Measurements from ENCODE around the gene PAM16.

Gene PAM16

GRCh38 chr16:4332623-4333307 lies 18.4 kb downstream of the PAM16 start:
- DNase-seq, result no peak

GRCh38 chr16:4332083-4332482 lies 19.0 kb downstream of the PAM16 start:
- DNase-seq, result no peak

GRCh38 chr16:4330277-4330874 lies 20.7 kb downstream of the PAM16 start:
- no peak for DNase-seq

- no peak for DNase-seq
Measured at GRCh38 chr16:4328782-4329775, 22.0 kb downstream of the PAM16 start.

GRCh38 chr16:4328046-4328781 lies 22.9 kb downstream of the PAM16 start:
- DNase-seq, result no peak

- DNase-seq, result no peak
Measured at GRCh38 chr16:4327386-4328045, 23.6 kb downstream of the PAM16 start.

- DNase-seq, result no peak
Measured at GRCh38 chr16:4325253-4325758, 25.8 kb downstream of the PAM16 start.

- DNase-seq, result no peak
Measured at GRCh38 chr16:4324492-4325252, 26.4 kb downstream of the PAM16 start.

GRCh38 chr16:4323845-4324488 lies 27.2 kb downstream of the PAM16 start:
- DNase-seq, result no peak

- no peak for DNase-seq
Measured at GRCh38 chr16:4323071-4323844, 27.9 kb downstream of the PAM16 start.

- no peak for DNase-seq
Measured at GRCh38 chr16:4322121-4323052, 28.7 kb downstream of the PAM16 start.

GRCh38 chr16:4321286-4322120 lies 29.6 kb downstream of the PAM16 start:
- DNase-seq, result no peak

GRCh38 chr16:4320571-4321137 lies 30.5 kb downstream of the PAM16 start:
- DNase-seq, result no peak

GRCh38 chr16:4319454-4320421 lies 31.4 kb downstream of the PAM16 start:
- DNase-seq, result no peak

GRCh38 chr16:4318967-4319366 lies 32.2 kb downstream of the PAM16 start:
- no peak for DNase-seq

GRCh38 chr16:4318451-4318910 lies 32.6 kb downstream of the PAM16 start:
- no peak for DNase-seq

Measured in NCI-H187 treated with DMSO at 0.1 percent for 48 hours (cell line).